PFSK-1 (cell line): ENCODE results near the gene SPATS2L.
A peak's percentile ranks its signal among the peaks of the same experiment; 100 is the strongest.

Source experiments
- FOXP2 ChIP-seq: optimal IDR thresholded peaks from 2 replicates; pipeline ENCODE3; 2011; ENCODE audit warnings: borderline replicate concordance, control low read depth, inconsistent platforms; ENCODE audit not compliant: insufficient read depth; ENCODE audit errors: extremely low read length, extremely low read depth
- POLR2AphosphoS5 ChIP-seq: IDR thresholded peaks from 2 replicates; pipeline ENCODE4 v1.6.1; 2012; ENCODE audit warnings: low read depth, mild to moderate bottlenecking, control low read depth, low read length, moderate library complexity
- SIN3A ChIP-seq: IDR thresholded peaks from 2 replicates; pipeline ENCODE4 v1.6.1; 2012; ENCODE audit warnings: mild to moderate bottlenecking, low read length, moderate library complexity, borderline replicate concordance; ENCODE audit not compliant: insufficient read depth
- TAF1 ChIP-seq: IDR thresholded peaks from 2 replicates; pipeline ENCODE4 v1.6.1; 2012; ENCODE audit warnings: low read length, control low read depth, borderline replicate concordance; ENCODE audit not compliant: insufficient read depth
- TF ChIP-seq, protein P1 (sequence below), 2 experiments: IDR thresholded peaks; 2 replicates each; pipeline versions ENCODE4 v1.6.1 to v1.8.0; 2011 to 2012; ENCODE audit warnings: low read depth in 2 of 2, low read length in 2 of 2, control low read depth in 1 of 2, inconsistent platforms in 1 of 2, mild to moderate bottlenecking in 1 of 2, moderate library complexity in 1 of 2; ENCODE audit not compliant: insufficient read depth in 1 of 2

The SPATS2L gene

DNA sequence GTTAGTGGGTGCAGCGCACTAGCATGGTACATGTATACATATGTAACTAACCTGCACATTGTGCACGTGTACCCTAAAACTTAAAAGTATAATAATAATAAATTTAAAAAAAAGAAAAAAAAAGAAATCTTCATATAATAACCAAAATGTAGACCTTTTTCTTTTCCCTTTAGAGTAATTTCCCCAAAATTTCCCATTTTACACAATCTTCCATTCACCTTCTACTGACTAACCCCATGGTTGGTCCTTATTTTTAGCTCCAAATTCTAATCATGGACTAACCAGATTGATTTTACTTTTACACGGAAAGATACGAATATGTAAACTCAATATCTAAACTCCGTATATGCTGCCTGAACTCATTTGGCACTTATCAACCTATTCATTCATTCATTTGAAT lies 195.7 kb downstream of the SPATS2L start:
- TF ChIP-seq, protein P1, sequence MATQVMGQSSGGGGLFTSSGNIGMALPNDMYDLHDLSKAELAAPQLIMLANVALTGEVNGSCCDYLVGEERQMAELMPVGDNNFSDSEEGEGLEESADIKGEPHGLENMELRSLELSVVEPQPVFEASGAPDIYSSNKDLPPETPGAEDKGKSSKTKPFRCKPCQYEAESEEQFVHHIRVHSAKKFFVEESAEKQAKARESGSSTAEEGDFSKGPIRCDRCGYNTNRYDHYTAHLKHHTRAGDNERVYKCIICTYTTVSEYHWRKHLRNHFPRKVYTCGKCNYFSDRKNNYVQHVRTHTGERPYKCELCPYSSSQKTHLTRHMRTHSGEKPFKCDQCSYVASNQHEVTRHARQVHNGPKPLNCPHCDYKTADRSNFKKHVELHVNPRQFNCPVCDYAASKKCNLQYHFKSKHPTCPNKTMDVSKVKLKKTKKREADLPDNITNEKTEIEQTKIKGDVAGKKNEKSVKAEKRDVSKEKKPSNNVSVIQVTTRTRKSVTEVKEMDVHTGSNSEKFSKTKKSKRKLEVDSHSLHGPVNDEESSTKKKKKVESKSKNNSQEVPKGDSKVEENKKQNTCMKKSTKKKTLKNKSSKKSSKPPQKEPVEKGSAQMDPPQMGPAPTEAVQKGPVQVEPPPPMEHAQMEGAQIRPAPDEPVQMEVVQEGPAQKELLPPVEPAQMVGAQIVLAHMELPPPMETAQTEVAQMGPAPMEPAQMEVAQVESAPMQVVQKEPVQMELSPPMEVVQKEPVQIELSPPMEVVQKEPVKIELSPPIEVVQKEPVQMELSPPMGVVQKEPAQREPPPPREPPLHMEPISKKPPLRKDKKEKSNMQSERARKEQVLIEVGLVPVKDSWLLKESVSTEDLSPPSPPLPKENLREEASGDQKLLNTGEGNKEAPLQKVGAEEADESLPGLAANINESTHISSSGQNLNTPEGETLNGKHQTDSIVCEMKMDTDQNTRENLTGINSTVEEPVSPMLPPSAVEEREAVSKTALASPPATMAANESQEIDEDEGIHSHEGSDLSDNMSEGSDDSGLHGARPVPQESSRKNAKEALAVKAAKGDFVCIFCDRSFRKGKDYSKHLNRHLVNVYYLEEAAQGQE (IDR thresholded peaks at IDR 0.05; ENCODE audit: insufficient read depth in 1 of 2, low read depth in 2 of 2, low read length in 2 of 2), result no peak
- no peak for TF ChIP-seq SIN3A
- TF ChIP-seq TAF1, result no peak
- TF ChIP-seq FOXP2, result no peak
- TF ChIP-seq POLR2AphosphoS5, result no peak

DNA sequence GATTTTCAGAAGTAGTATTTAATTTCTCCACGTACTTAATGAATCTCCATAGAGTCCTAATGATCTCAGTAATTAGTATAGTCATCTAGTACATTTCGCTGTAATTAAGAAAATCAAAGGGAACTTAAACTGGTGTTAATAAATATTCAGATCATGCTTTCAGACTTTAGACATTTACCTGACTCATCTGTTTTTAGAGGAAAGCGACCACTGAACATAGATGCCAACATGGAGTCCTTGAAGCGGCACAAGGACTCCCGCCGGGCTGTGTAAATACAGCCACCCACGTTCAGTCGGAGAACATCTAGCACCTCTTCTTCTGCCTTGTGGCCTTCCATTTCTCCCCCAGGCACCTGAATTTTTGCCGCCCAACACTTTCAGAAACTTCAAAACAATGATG lies 200.2 kb downstream of the SPATS2L start:
- TF ChIP-seq POLR2AphosphoS5 (no peak), TAF1 (no peak)

DNA sequence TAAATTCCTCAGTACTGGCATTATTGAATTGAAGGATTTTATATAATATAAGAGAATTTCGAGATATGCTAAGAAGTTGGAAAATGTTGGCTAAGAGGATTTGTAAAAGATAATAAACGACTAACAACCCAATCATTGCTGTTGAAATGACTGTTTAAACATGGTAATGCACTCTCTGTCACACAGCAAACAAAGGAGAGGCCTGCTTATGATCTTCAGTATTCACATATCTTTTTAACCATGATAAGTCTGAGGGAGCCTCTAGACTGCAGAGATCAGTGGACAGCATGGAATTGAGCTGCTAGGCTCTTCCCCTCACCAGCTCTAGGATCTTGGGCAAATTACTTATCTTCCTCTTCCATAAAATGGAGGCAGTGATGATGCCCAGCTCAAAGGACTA lies 200.7 kb downstream of the SPATS2L start:
- TF ChIP-seq FOXP2 (no peak), POLR2AphosphoS5 (no peak), SIN3A (no peak), TAF1 (no peak)
- TF ChIP-seq, protein P1 (IDR thresholded peaks at IDR 0.05; ENCODE audit: insufficient read depth in 1 of 2, low read depth in 2 of 2, low read length in 2 of 2), result no peak

DNA sequence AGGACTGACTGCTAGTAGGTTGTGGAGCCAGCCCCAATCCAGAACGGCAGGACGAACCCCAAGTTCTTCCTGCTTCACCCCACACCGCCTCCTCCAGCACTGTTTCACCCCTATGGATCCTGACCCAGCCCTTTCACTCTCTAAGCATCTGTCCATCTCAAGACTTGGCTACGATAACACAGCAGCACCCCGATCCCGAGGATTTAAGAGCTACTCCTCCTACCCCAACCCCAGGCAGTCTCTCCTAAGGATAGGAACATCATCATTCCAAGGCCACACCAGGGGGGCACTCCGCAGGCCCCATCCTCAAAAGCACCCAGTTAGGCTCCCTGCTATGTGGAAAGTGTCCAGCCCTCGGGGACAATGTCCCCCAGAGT lies 202.7 kb downstream of the SPATS2L start:
- no peak for TF ChIP-seq FOXP2
- TF ChIP-seq, protein P1 (IDR thresholded peaks at IDR 0.05; ENCODE audit: insufficient read depth in 1 of 2, low read depth in 2 of 2, low read length in 2 of 2), result no peak
- TF ChIP-seq TAF1, result no peak
- TF ChIP-seq POLR2AphosphoS5, result no peak
- TF ChIP-seq SIN3A, result no peak

DNA sequence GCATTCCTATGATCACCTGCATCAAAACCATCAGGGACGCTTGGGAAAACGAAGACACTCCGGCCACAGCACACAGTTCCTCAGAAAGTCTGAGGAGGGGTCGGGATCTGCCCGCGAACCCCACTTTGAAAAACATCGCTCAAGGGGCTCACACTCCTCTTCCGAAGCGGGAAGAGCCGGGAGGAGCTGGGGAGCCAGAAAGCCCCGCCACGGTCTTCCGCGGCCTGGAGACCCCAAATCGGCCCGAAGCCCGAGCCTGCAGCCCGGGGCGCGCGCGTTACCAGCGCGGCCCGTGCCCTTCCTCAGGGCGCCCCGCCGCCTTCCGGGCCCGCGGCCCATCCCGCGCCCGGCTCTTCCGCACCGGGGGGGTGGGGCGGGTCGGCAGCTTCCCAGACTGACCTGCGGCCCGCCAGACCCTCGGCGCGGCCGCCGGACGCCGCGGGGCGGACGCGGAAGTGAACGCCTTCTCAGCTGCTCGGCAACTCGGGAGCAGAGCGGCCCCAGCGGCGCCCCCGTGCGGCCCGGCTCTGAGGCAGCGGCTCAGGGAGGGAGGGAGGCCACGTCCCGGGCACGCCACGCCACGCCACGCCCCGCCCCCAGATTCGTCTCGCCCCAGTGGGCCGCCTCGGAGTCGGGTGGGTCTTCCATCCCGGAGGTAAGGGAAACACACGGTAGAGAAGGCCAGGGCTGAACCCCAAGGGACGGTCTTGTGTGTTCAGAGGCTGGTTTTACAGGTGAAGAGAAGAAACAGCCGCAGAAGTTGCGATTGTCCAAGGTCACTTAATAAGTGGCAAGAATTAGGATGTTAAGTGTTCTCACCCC lies 203.3 kb downstream of the SPATS2L start, which contains the start of gene KCTD18:
Gene KCTD18 (minus strand): TSS at position 457 of the 822 bp plus-strand sequence. CDS start 3,052 bp downstream, outside the sequence.
- TF ChIP-seq, protein P1 (IDR thresholded peaks at IDR 0.05; ENCODE audit: insufficient read depth in 1 of 2, low read depth in 2 of 2, low read length in 2 of 2), result 0 out of 4 replicates have a peak, but pooled peaks of 1 of the 2 experiments have one; percentile 21
- peak; percentile 49; the same call in 1 of the 2 replicates for TF ChIP-seq SIN3A
- TF ChIP-seq FOXP2, result peak; percentile 60
- peak; percentile 50; the same call in 1 of the 2 replicates for TF ChIP-seq TAF1
- TF ChIP-seq POLR2AphosphoS5, result peak; percentile 68
